Adipocyte (in vitro differentiated cells): Measurements from ENCODE around the gene INSIG1.
A peak's percentile ranks its signal among the peaks of the same experiment; 100 is the strongest.

ENCODE experiments used
- DNase-seq: peaks from one replicate; pipeline ENCODE4 v3.0.0-alpha.2; 2015; ENCODE audit warnings: low read depth
- H3K27me3 ChIP-seq: replicated peaks from 2 replicates; pipeline ENCODE4 v1.7.0; 2013; ENCODE audit warnings: mild to moderate bottlenecking, low read length, moderate library complexity; ENCODE audit not compliant: control insufficient read depth, insufficient read depth
- H3K36me3 ChIP-seq: 2 replicates; pipeline ENCODE4 v1.7.0; 2013; ENCODE audit warnings: low read length, mild to moderate bottlenecking, moderate library complexity; ENCODE audit not compliant: control insufficient read depth, insufficient read depth, severe bottlenecking
- H3K4me1 ChIP-seq: 2 replicates; pipeline ENCODE4 v1.7.0; 2013; ENCODE audit warnings: mild to moderate bottlenecking, low read length, moderate library complexity; ENCODE audit not compliant: control insufficient read depth, insufficient read depth
- H3K4me3 ChIP-seq: 2 replicates; pipeline ENCODE4 v1.7.0; 2013; ENCODE audit warnings: mild to moderate bottlenecking, low read length, moderate library complexity
- H3K9ac ChIP-seq: 2 replicates; pipeline ENCODE4 v1.7.0; 2013; ENCODE audit warnings: mild to moderate bottlenecking, low read length, moderate library complexity
- H3K9me3 ChIP-seq: 2 replicates; pipeline ENCODE4 v1.7.0; 2013; ENCODE audit warnings: mild to moderate bottlenecking, low read length, moderate library complexity; ENCODE audit not compliant: control insufficient read depth

INSIG1 gene

GRCh38 chr7:155257482-155258225 lies 40.0 kb upstream of the INSIG1 start:
- Histone ChIP-seq H3K36me3 (no peaks in the 10 kb centered on the region), H3K9me3 (no peaks in the 10 kb centered on the region), H3K4me1 (peaks cover 28% of the 10 kb centered on the region), H3K4me3 (peak overlapping the region; percentile 62), H3K27me3 (no peaks in the 10 kb centered on the region), H3K9ac (peak overlapping the region; percentile 86)
- DNase-seq = peak; percentile 70

GRCh38 chr7:155258226-155258560 lies 39.5 kb upstream of the INSIG1 start:
- Histone ChIP-seq H3K4me3 (peak overlapping the region; percentile 62), H3K9ac (peak overlapping the region; percentile 86), H3K9me3 (no peaks in the 10 kb centered on the region), H3K4me1 (peaks cover 26% of the 10 kb centered on the region), H3K27me3 (no peaks in the 10 kb centered on the region), H3K36me3 (no peaks in the 10 kb centered on the region)
- DNase-seq = peak; percentile 73

- Histone ChIP-seq H3K4me3 (no peak overlapping the region), H3K36me3 (no peaks in the 10 kb centered on the region), H3K9me3 (no peaks in the 10 kb centered on the region), H3K9ac (no peak overlapping the region), H3K27me3 (no peaks in the 10 kb centered on the region), H3K4me1 (peaks cover 36% of the 10 kb centered on the region)
- no peak for DNase-seq
Observed at GRCh38 chr7:155259866-155260497, 37.7 kb upstream of the INSIG1 start.

- Histone ChIP-seq H3K27me3 (no peaks in the 10 kb centered on the region), H3K36me3 (no peaks in the 10 kb centered on the region), H3K4me3 (no peak overlapping the region), H3K4me1 (peaks cover 36% of the 10 kb centered on the region), H3K9me3 (no peaks in the 10 kb centered on the region), H3K9ac (no peak overlapping the region)
- DNase-seq = no peak
Observed at GRCh38 chr7:155260498-155260872, 37.2 kb upstream of the INSIG1 start.

GRCh38 chr7:155261031-155261985 lies 36.4 kb upstream of the INSIG1 start:
- Histone ChIP-seq H3K4me1 (peaks cover 36% of the 10 kb centered on the region), H3K27me3 (no peaks in the 10 kb centered on the region), H3K9ac (no peak overlapping the region), H3K9me3 (no peaks in the 10 kb centered on the region), H3K36me3 (no peaks in the 10 kb centered on the region), H3K4me3 (no peak overlapping the region)
- no peak for DNase-seq

GRCh38 chr7:155262031-155262430 lies 35.6 kb upstream of the INSIG1 start:
- Histone ChIP-seq H3K27me3 (no peaks in the 10 kb centered on the region), H3K4me1 (peaks cover 30% of the 10 kb centered on the region), H3K9ac (no peak overlapping the region), H3K36me3 (no peaks in the 10 kb centered on the region), H3K4me3 (no peak overlapping the region), H3K9me3 (no peaks in the 10 kb centered on the region)
- DNase-seq = no peak

GRCh38 chr7:155263051-155263450 lies 34.6 kb upstream of the INSIG1 start:
- no peaks in the 10 kb centered on the region for H3K36me3 ChIP-seq
- H3K27me3 ChIP-seq = no peaks in the 10 kb centered on the region
- no peak for DNase-seq
- peaks cover 21% of the 10 kb centered on the region for H3K4me1 ChIP-seq
- H3K9me3 ChIP-seq = no peaks in the 10 kb centered on the region
- H3K4me3 ChIP-seq = no peak overlapping the region
- H3K9ac ChIP-seq = no peak overlapping the region

- Histone ChIP-seq H3K9ac (peak overlapping the region; percentile 1), H3K27me3 (no peaks in the 10 kb centered on the region), H3K36me3 (no peaks in the 10 kb centered on the region), H3K9me3 (no peaks in the 10 kb centered on the region), H3K4me3 (no peak overlapping the region), H3K4me1 (peaks cover 17% of the 10 kb centered on the region)
- no peak for DNase-seq
Observed at GRCh38 chr7:155263581-155264143, 34.0 kb upstream of the INSIG1 start.

- peaks cover 24% of the 10 kb centered on the region for H3K4me1 ChIP-seq
- no peak overlapping the region for H3K9ac ChIP-seq
- H3K36me3 ChIP-seq = no peaks in the 10 kb centered on the region
- no peaks in the 10 kb centered on the region for H3K27me3 ChIP-seq
- H3K9me3 ChIP-seq = no peaks in the 10 kb centered on the region
- DNase-seq = no peak
- H3K4me3 ChIP-seq = no peak overlapping the region
Observed at GRCh38 chr7:155265144-155265543, 32.5 kb upstream of the INSIG1 start.

GRCh38 chr7:155265961-155266360 lies 31.7 kb upstream of the INSIG1 start:
- Histone ChIP-seq H3K36me3 (no peaks in the 10 kb centered on the region), H3K27me3 (no peaks in the 10 kb centered on the region), H3K4me3 (no peak overlapping the region), H3K4me1 (peaks cover 24% of the 10 kb centered on the region), H3K9me3 (no peaks in the 10 kb centered on the region), H3K9ac (no peak overlapping the region)
- DNase-seq = no peak

GRCh38 chr7:155266440-155266839 lies 31.2 kb upstream of the INSIG1 start:
- no peak for DNase-seq
- Histone ChIP-seq H3K4me1 (peaks cover 24% of the 10 kb centered on the region), H3K4me3 (no peak overlapping the region), H3K27me3 (no peaks in the 10 kb centered on the region), H3K9me3 (no peaks in the 10 kb centered on the region), H3K36me3 (no peaks in the 10 kb centered on the region), H3K9ac (no peak overlapping the region)
